H1 (cell line): ENCODE results near the gene PALM2AKAP2. TPM values are rescaled to one million over a fixed set of nuclear protein-coding genes. Genes with fewer than 3 reads are reported as not detected.

ENCODE experiments used
- CHD7 ChIP-seq: fragments of 300-600 bp; sonication (generic); IDR thresholded peaks from 2 replicates; pipeline ENCODE4 v1.7.1; 2012; ENCODE audit warnings: low read length, moderate library complexity, mild to moderate bottlenecking, inconsistent platforms; ENCODE audit not compliant: insufficient replicate concordance
- EP300 ChIP-seq, 2 experiments: IDR thresholded peaks; 1 replicate in 1 of 2; 2 replicates in 1 of 2; pipeline ENCODE4 v1.6.1; 2011 to 2012; ENCODE audit warnings: low read depth in 2 of 2, low read length in 2 of 2, mild to moderate bottlenecking in 2 of 2, borderline replicate concordance in 1 of 2, inconsistent platforms in 1 of 2, moderate library complexity in 1 of 2
- MAFK ChIP-seq: IDR thresholded peaks from 2 replicates; pipeline ENCODE4 v1.6.1; 2012; ENCODE audit warnings: low read depth, mild to moderate bottlenecking, improper control_type of control experiment, low read length
- SP4 ChIP-seq: IDR thresholded peaks from 2 replicates; pipeline ENCODE4 v1.6.1; 2012; ENCODE audit warnings: low read length, inconsistent platforms
- polyA plus RNA-seq, 7 experiments: library from polyadenylated mRNA; depleted of rRNA in 3 of 7; stranded (reverse) in 5 of 7; unstranded in 2 of 7; fragments of >200 nt in 5 of 7; fragments of 200-250 nt in 2 of 7; gene quantifications; 1 replicate in 5 of 7; 2 replicates in 1 of 7; 4 replicates in 1 of 7; pipeline versions ENCODE4 v1.2.1 to v1.2.3, GENCODE V29; 2011 to 2013; ENCODE audit warnings: missing spikeins in 2 of 7, mixed read lengths in 2 of 7
- total RNA-seq: library from RNA; stranded (reverse); fragmentation: NEBNext Ultra II Directional; extraction: Animal tissue kit (Norgen Biotek cat#: 25700); gene quantifications from 2 replicates; pipeline ENCODE4 v1.2.1, GENCODE V29; 2021

The PALM2AKAP2 gene
- total and polyA plus RNA-seq, 2 of the 8 experiments (the other 6 are each of a cell fraction or from before 2014, with no cell fraction given), result 0.38 to 20.5 TPM

- no peak for TF ChIP-seq CHD7
- no peak for TF ChIP-seq EP300 (IDR thresholded peaks at IDR 0.05; ENCODE audit: borderline replicate concordance in 1 of 2, low read depth in 2 of 2, low read length in 2 of 2)
- no peak for TF ChIP-seq MAFK
- TF ChIP-seq SP4, result no peak
Measured at GRCh38 chr9:109734814-109735213, 45.2 kb upstream of the PALM2AKAP2 start (continued).
